HEK293 (cell line): ENCODE results near the gene PTBP2.

Source experiments
- CTCF ChIA-PET: fragments of 350-600 bp; formaldehyde crosslinking; extraction: SDS; loops from one replicate; lab custom pipeline; 2021; ENCODE audit warnings: antibody characterized with exemption; lab: Yijun Ruan, JAX
- POLR2A ChIA-PET: fragments of 300-600 bp; formaldehyde crosslinking; extraction: SDS; loops from one replicate; lab custom pipeline; 2020; ENCODE audit warnings: antibody characterized with exemption, inconsistent platforms; lab: Yijun Ruan, JAX
- H3K27ac ChIP-seq: fragments of 200-500 bp; sonication (Bioruptor generic); 2 replicates; pipeline ENCODE4 v1.5.1; 2014; ENCODE audit warnings: low read depth, low read length, control low read depth, inconsistent platforms; ENCODE audit errors: extremely low read depth
- H3K36me3 ChIP-seq, 2 experiments: fragments of 200-500 bp in 1 of 2; sonication (Bioruptor generic) in 1 of 2; 1 replicate in 1 of 2; 2 replicates in 1 of 2; pipeline ENCODE4 v1.5.1; 2014 to 2017; ENCODE audit warnings: inconsistent platforms in 2 of 2, low read length in 2 of 2; ENCODE audit not compliant: control insufficient read depth in 2 of 2, insufficient read depth in 1 of 2
- H3K4me1 ChIP-seq: fragments of 200-500 bp; sonication (Bioruptor generic); 2 replicates; pipeline ENCODE4 v1.5.1; 2014; ENCODE audit warnings: mild to moderate bottlenecking, low read length, inconsistent platforms; ENCODE audit not compliant: control insufficient read depth, insufficient read depth
- H3K4me3 ChIP-seq: 2 replicates; pipeline ENCODE4 v1.5.1; 2011; ENCODE audit warnings: low read depth, mild to moderate bottlenecking, control low read depth, low read length, moderate library complexity
- H3K9me3 ChIP-seq: fragments of 200-500 bp; sonication (Bioruptor generic); 2 replicates; pipeline ENCODE4 v1.5.1; 2014; ENCODE audit warnings: low read depth, low read length, inconsistent platforms; ENCODE audit not compliant: control insufficient read depth, insufficient read depth
- GLIS2 ChIP-seq: fragments of 450-650 bp; formaldehyde crosslinking; IDR thresholded peaks from 2 replicates; pipeline ENCODE4 v1.5.1; 2016; ENCODE audit warnings: missing biosample characterization, missing genetic modification characterization
- KLF17 ChIP-seq: fragments of 450-650 bp; formaldehyde crosslinking; IDR thresholded peaks from 2 replicates; pipeline ENCODE4 v1.5.1; 2016; ENCODE audit warnings: missing biosample characterization, missing genetic modification characterization
- TRIM28 ChIP-seq: IDR thresholded peaks from 2 replicates; pipeline ENCODE4 v1.6.1; 2011; ENCODE audit warnings: low read length, control low read depth, borderline replicate concordance
- WT1 ChIP-seq: fragments of 450-650 bp; formaldehyde crosslinking; IDR thresholded peaks from 2 replicates; pipeline ENCODE4 v1.5.1; 2016; ENCODE audit warnings: missing biosample characterization, missing genetic modification characterization
- ZFP3 ChIP-seq: fragments of 450-650 bp; formaldehyde crosslinking; IDR thresholded peaks from 2 replicates; pipeline ENCODE4 v1.5.1; 2016; ENCODE audit warnings: low read depth, missing biosample characterization, missing genetic modification characterization
- ZNF140 ChIP-seq: fragments of 450-650 bp; formaldehyde crosslinking; IDR thresholded peaks from 2 replicates; pipeline ENCODE4 v1.5.1; 2016; ENCODE audit warnings: missing biosample characterization, missing genetic modification characterization
- ZNF169 ChIP-seq: fragments of 450-650 bp; formaldehyde crosslinking; IDR thresholded peaks from 2 replicates; pipeline ENCODE4 v1.5.1; 2016; ENCODE audit warnings: missing biosample characterization, missing genetic modification characterization
- ZNF266 ChIP-seq: fragments of 450-650 bp; formaldehyde crosslinking; IDR thresholded peaks from 2 replicates; pipeline ENCODE4 v1.5.1; 2016; ENCODE audit warnings: missing biosample characterization, missing genetic modification characterization, low read depth
- ZNF302 ChIP-seq: fragments of 450-650 bp; formaldehyde crosslinking; IDR thresholded peaks from 2 replicates; pipeline ENCODE4 v1.5.1; 2016; ENCODE audit warnings: missing biosample characterization, missing genetic modification characterization, low read depth
- ZNF324 ChIP-seq: fragments of 450-650 bp; formaldehyde crosslinking; IDR thresholded peaks from 2 replicates; pipeline ENCODE4 v1.5.1; 2016; ENCODE audit warnings: missing biosample characterization, missing genetic modification characterization
- ZNF426 ChIP-seq: fragments of 450-650 bp; formaldehyde crosslinking; IDR thresholded peaks from 2 replicates; pipeline ENCODE4 v1.5.1; 2017; ENCODE audit warnings: missing biosample characterization, missing genetic modification characterization, mild to moderate bottlenecking, inconsistent platforms, moderate library complexity
- ZNF473 ChIP-seq: fragments of 450-650 bp; formaldehyde crosslinking; IDR thresholded peaks from 2 replicates; pipeline ENCODE4 v1.5.1; 2017; ENCODE audit warnings: missing biosample characterization, missing genetic modification characterization
- ZNF518A ChIP-seq: fragments of 450-650 bp; formaldehyde crosslinking; conservative IDR thresholded peaks from 2 replicates; pipeline ENCODE4 v1.5.1; 2016; ENCODE audit warnings: low read depth, missing biosample characterization, missing genetic modification characterization
- ZNF544 ChIP-seq: fragments of 450-650 bp; formaldehyde crosslinking; IDR thresholded peaks from 2 replicates; pipeline ENCODE4 v1.5.0; 2017; ENCODE audit warnings: missing biosample characterization, missing genetic modification characterization
- ZNF670 ChIP-seq: fragments of 450-650 bp; formaldehyde crosslinking; IDR thresholded peaks from 2 replicates; pipeline ENCODE4 v1.5.1; 2016; ENCODE audit warnings: missing biosample characterization, missing genetic modification characterization, low read depth
- ZNF701 ChIP-seq: fragments of 450-650 bp; formaldehyde crosslinking; IDR thresholded peaks from 2 replicates; pipeline ENCODE4 v1.5.1; 2016; ENCODE audit warnings: missing biosample characterization, missing genetic modification characterization
- ZNF776 ChIP-seq: fragments of 450-650 bp; formaldehyde crosslinking; IDR thresholded peaks from 2 replicates; pipeline ENCODE4 v1.5.0; 2017; ENCODE audit warnings: missing biosample characterization, missing genetic modification characterization, borderline replicate concordance
- ZNF777 ChIP-seq: fragments of 450-650 bp; formaldehyde crosslinking; IDR thresholded peaks from 2 replicates; pipeline ENCODE4 v1.5.1; 2017; ENCODE audit warnings: missing biosample characterization, missing genetic modification characterization, borderline replicate concordance
- ZNF791 ChIP-seq: fragments of 450-650 bp; formaldehyde crosslinking; IDR thresholded peaks from 2 replicates; pipeline ENCODE4 v1.5.1; 2016; ENCODE audit warnings: missing biosample characterization, missing genetic modification characterization
- ZXDB ChIP-seq: fragments of 450-650 bp; formaldehyde crosslinking; IDR thresholded peaks from 2 replicates; pipeline ENCODE4 v1.5.1; 2016; ENCODE audit warnings: missing biosample characterization, missing genetic modification characterization
- TF ChIP-seq, protein P1 (sequence below): fragments of 450-650 bp; formaldehyde crosslinking; IDR thresholded peaks from 2 replicates; pipeline ENCODE4 v1.5.1; 2016; ENCODE audit warnings: missing biosample characterization, missing genetic modification characterization, low read depth

The PTBP2 gene

GRCh38 chr1:96772349-96772748 lies 50.8 kb downstream of the PTBP2 start (continued):
- no peak for TF ChIP-seq ZNF324 (tag by site-specific recombination)
- TF ChIP-seq, all 188 proteins: peak for 0

GRCh38 chr1:96772972-96773371 lies 51.4 kb downstream of the PTBP2 start:
- TF ChIP-seq ZNF473 (tag by site-specific recombination) (no peak), ZNF426 (tag by site-specific recombination) (no peak), ZNF302 (tag by site-specific recombination) (no peak), ZNF169 (tag by site-specific recombination) (no peak), ZNF140 (tag by site-specific recombination) (no peak), ZNF791 (tag by site-specific recombination) (no peak), WT1 (tag by site-specific recombination) (no peak), ZNF266 (tag by site-specific recombination) (no peak), ZNF544 (no peak), ZFP3 (tag by site-specific recombination) (no peak), TRIM28 (no peak), KLF17 (tag by site-specific recombination) (no peak), GLIS2 (tag by site-specific recombination) (no peak), ZNF776 (tag by site-specific recombination) (no peak), ZXDB (no peak), ZNF518A (tag by site-specific recombination) (no peak), ZNF670 (no peak), ZNF701 (tag by site-specific recombination) (no peak), ZNF777 (tag by site-specific recombination) (no peak)
- TF ChIP-seq, protein P1, sequence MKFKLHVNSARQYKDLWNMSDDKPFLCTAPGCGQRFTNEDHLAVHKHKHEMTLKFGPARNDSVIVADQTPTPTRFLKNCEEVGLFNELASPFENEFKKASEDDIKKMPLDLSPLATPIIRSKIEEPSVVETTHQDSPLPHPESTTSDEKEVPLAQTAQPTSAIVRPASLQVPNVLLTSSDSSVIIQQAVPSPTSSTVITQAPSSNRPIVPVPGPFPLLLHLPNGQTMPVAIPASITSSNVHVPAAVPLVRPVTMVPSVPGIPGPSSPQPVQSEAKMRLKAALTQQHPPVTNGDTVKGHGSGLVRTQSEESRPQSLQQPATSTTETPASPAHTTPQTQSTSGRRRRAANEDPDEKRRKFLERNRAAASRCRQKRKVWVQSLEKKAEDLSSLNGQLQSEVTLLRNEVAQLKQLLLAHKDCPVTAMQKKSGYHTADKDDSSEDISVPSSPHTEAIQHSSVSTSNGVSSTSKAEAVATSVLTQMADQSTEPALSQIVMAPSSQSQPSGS (tag by site-specific recombination), result no peak
- TF ChIP-seq, all 188 proteins: peak for 0
- no peaks in the 10 kb centered on the region for H3K9me3 ChIP-seq
- H3K4me3 ChIP-seq, result no peak overlapping the region
- CTCF ChIA-PET, result no interaction called here
- peaks cover 14 to 55% of the 10 kb centered on the region in 2 experiments for H3K36me3 ChIP-seq
- POLR2A ChIA-PET, result no interaction called here
- no peaks in the 10 kb centered on the region for H3K4me1 ChIP-seq
- H3K27ac ChIP-seq, result no peak overlapping the region
